ENCODE data around the gene NPNT. TPM values are rescaled to one million over a fixed set of nuclear protein-coding genes. Genes with fewer than 3 reads are reported as not detected.

NPNT gene
- total RNA-seq, 4 donors from 2014 or later: 3.8 to 12.4 (median 6.9) TPM

- 43 to 47% methylated on average over 2 of the region's 2 CpGs for WGBS, 2 donors
- no peak for TF ChIP-seq POLR2A (IDR thresholded peaks at IDR 0.05)
- TF ChIP-seq, protein P1, sequence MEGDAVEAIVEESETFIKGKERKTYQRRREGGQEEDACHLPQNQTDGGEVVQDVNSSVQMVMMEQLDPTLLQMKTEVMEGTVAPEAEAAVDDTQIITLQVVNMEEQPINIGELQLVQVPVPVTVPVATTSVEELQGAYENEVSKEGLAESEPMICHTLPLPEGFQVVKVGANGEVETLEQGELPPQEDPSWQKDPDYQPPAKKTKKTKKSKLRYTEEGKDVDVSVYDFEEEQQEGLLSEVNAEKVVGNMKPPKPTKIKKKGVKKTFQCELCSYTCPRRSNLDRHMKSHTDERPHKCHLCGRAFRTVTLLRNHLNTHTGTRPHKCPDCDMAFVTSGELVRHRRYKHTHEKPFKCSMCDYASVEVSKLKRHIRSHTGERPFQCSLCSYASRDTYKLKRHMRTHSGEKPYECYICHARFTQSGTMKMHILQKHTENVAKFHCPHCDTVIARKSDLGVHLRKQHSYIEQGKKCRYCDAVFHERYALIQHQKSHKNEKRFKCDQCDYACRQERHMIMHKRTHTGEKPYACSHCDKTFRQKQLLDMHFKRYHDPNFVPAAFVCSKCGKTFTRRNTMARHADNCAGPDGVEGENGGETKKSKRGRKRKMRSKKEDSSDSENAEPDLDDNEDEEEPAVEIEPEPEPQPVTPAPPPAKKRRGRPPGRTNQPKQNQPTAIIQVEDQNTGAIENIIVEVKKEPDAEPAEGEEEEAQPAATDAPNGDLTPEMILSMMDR (IDR thresholded peaks at IDR 0.05): no peak
- intact Hi-C loops (cut with DNase I; ENCODE audit: low total_unique reads): no loop called here
These were observed 83.5 kb downstream of the NPNT start for GRCh38 chr4:105978684-105979296.

GRCh38 chr4:105979506-105979905 lies 84.2 kb downstream of the NPNT start:
- TF ChIP-seq POLR2A (IDR thresholded peaks at IDR 0.05): no peak
- TF ChIP-seq, protein P1 (IDR thresholded peaks at IDR 0.05): no peak
- intact Hi-C loops (cut with DNase I; ENCODE audit: low total_unique reads): no loop called here

More at GRCh38 chr4:105978684-105979296, 83.5 kb downstream of the NPNT start:
- H3K4me3 ChIP-seq (ENCODE audit: low read depth, poor library complexity, severe bottlenecking): no peak overlapping the region
- no peak for DNase-seq (ENCODE audit: low spot score in 2 of 2)

GRCh38 chr4:105988671-105989070 lies 93.4 kb downstream of the NPNT start:
- WGBS, 2 donors: 66 to 70% methylated on average over 2 of the region's 2 CpGs
- no peak for DNase-seq (ENCODE audit: low spot score in 2 of 2)
- intact Hi-C loops (cut with DNase I; ENCODE audit: low total_unique reads): no loop called here
- no peak overlapping the region for H3K4me3 ChIP-seq (ENCODE audit: low read depth, poor library complexity, severe bottlenecking)
- TF ChIP-seq, protein P1 (IDR thresholded peaks at IDR 0.05): no peak
- no peak for TF ChIP-seq POLR2A (IDR thresholded peaks at IDR 0.05)

More at GRCh38 chr4:105979506-105979905, 84.2 kb downstream of the NPNT start:
- no peak for DNase-seq (ENCODE audit: low spot score in 2 of 2)
- H3K4me3 ChIP-seq (ENCODE audit: low read depth, poor library complexity, severe bottlenecking): no peak overlapping the region
- 87 to 89% methylated on average over 3 of the region's 3 CpGs for WGBS, 2 donors

DNA sequence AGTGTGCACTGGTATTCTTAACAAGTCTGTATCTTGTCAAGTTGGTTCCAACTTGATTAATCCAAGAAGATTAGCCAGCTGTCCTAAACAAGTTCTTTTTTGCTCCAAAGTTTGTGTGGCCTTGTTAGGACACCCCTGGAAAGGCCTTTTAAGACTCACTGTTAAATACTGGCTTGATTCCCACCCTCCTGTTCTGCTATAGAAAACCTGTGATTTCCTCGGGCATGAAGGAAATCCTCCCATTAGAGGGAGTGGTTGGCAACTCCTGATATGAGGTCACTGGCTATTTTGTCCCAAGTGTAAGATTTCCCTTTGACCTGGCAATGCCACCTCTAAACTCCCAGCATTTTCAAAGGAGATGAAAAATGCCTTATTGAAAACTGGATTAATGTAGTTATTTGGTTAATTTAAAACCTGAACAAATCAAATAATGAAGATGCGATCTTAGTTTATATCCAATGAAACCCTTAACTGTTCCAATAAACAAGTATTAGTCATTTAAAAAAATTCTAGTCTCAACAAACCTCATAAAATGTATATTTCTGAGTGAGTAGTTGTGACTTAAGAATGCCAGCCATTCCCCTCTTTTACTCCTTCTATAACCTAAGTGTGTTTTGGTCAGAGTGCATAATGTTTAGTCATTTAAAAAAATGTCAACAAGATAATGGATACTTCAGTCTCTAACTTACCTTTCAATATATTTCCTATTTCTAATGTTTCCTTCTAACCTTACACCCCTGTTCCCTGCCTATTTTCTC lies 94.4 kb downstream of the NPNT start:
- intact Hi-C loops (cut with DNase I; ENCODE audit: low total_unique reads): no loop called here
- WGBS, 2 donors: 60 to 64% methylated on average over 2 of the region's 2 CpGs
- TF ChIP-seq, protein P1 (IDR thresholded peaks at IDR 0.05): no peak
- no peak for TF ChIP-seq POLR2A (IDR thresholded peaks at IDR 0.05)
- no peak for DNase-seq (ENCODE audit: low spot score in 2 of 2)
- no peak overlapping the region for H3K4me3 ChIP-seq (ENCODE audit: low read depth, poor library complexity, severe bottlenecking)

DNA sequence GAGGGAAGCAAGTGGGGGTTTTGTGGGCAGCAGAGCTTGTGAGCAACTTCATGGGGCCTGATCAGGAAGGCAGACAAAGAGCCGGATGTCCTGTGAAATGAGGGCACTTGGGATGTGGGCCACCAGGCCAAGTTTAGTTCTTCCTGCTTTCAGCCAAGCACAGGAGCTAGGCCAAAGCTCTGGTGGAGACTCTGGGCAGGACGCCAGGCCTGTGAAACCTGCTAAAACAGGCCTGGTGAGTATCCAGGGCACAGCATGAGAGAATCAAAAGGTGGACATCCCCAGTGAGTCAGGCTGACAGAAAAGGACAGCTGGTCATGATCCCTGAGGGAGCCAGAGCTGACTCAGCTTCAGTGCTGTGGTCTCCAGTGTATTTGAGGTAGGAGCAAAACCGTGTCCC lies 95.7 kb downstream of the NPNT start:
- peak; percentile 33 to 89 for DNase-seq (ENCODE audit: low spot score in 2 of 2)
- TF ChIP-seq, protein P1 (IDR thresholded peaks at IDR 0.05): no peak
- TF ChIP-seq POLR2A (IDR thresholded peaks at IDR 0.05): no peak
- intact Hi-C loops (cut with DNase I; ENCODE audit: low total_unique reads): no loop called here
- no peak overlapping the region for H3K4me3 ChIP-seq (ENCODE audit: low read depth, poor library complexity, severe bottlenecking)
- 57 to 67% methylated on average over 3 of the region's 3 CpGs for WGBS, 2 donors

All from lower leg skin (tissue), 4 donors.